ENCODE results near the gene SRSF8.

DNA sequence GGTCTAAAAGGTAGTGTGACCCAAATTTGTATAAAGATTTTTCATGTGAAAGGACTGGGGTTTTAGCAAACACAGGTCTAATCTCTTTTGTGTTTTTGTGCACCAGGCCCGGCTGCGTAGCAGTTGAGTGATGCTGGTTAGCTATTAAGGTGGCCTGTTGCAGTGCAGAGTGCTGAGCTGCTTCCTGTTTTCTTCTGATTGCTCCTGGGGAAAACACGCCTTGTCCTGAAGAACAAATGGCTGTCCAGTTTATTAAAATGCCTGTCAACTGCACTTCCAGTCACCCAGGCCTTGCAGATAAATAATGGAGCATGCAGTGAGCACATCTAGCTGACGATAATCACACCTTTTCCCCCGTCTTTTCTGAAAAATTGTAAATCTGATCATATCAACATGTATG, 1.8 kb downstream of the SRSF8 start:
- no peak for TF ChIP-seq HBP1 (CRISPR knock-in tag; IDR thresholded peaks at IDR 0.05)
- no peak for TF ChIP-seq MYNN (IDR thresholded peaks at IDR 0.05)
- no peak for TF ChIP-seq MYNN (CRISPR knock-in tag; IDR thresholded peaks at IDR 0.05)
- TF ChIP-seq, protein P1, sequence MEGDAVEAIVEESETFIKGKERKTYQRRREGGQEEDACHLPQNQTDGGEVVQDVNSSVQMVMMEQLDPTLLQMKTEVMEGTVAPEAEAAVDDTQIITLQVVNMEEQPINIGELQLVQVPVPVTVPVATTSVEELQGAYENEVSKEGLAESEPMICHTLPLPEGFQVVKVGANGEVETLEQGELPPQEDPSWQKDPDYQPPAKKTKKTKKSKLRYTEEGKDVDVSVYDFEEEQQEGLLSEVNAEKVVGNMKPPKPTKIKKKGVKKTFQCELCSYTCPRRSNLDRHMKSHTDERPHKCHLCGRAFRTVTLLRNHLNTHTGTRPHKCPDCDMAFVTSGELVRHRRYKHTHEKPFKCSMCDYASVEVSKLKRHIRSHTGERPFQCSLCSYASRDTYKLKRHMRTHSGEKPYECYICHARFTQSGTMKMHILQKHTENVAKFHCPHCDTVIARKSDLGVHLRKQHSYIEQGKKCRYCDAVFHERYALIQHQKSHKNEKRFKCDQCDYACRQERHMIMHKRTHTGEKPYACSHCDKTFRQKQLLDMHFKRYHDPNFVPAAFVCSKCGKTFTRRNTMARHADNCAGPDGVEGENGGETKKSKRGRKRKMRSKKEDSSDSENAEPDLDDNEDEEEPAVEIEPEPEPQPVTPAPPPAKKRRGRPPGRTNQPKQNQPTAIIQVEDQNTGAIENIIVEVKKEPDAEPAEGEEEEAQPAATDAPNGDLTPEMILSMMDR (IDR thresholded peaks at IDR 0.05 in 2 of 3, conservative IDR thresholded peaks at IDR 0.05 in 1 of 3; ENCODE audit: insufficient read depth in 2 of 3, low read depth in 1 of 3, low read length in 3 of 3) = no peak; a peak in 1 of 6 replicates
